ENCODE measurements around the gene GAB3. TPM values are rescaled to one million over a fixed set of nuclear protein-coding genes. Genes with fewer than 3 reads are reported as not detected.

Gene GAB3
- total RNA-seq, 3 donors from 2014 or later (not counting 1 experiment from before 2014, with no cell fraction given) = 55.6 to 89.8 (median 77.4) TPM

GRCh38 chrX:154795016-154795415 lies 44.1 kb upstream of the GAB3 start:
- Histone ChIP-seq H3K4me1 (ENCODE audit: control insufficient read depth, insufficient read depth, low read length) (peaks cover 6% of the 10 kb centered on the region), H3K4me3 (ENCODE audit: low read length) (no peak overlapping the region), H3K36me3 (ENCODE audit: control insufficient read depth, insufficient read depth, low read length) (no peaks in the 10 kb centered on the region), H3K27ac (ENCODE audit: low read length) (no peak overlapping the region), H3K9me3 (ENCODE audit: control insufficient read depth, insufficient read depth, low read length) (no peaks in the 10 kb centered on the region), H3K27me3 (ENCODE audit: control insufficient read depth, insufficient read depth, low read length) (no peaks in the 10 kb centered on the region)
- intact Hi-C loops (cut with micrococcal nuclease) = no loop called here
- Mint-ChIP-seq H3K4me1 (peaks cover 0 to 8% of the 10 kb centered on the region in 2 donors), H3K9me3 (no peaks in the 10 kb centered on the region), H3K27me3 (ENCODE audit: low read depth in 2 of 2) (no peaks in the 10 kb centered on the region), H3K27ac (no peak overlapping the region), H3K4me3 (no peak overlapping the region), H3K36me3 (no peaks in the 10 kb centered on the region)
- TF ChIP-seq CTCF (IDR thresholded peaks at IDR 0.05) = no peak
- DNase-seq = no peak
- no CpG with 5 or more reads among the region's 2 CpGs for WGBS (ENCODE audit: insufficient coverage)
- no peak for ATAC-seq

- H3K4me1 Mint-ChIP-seq = no peaks in the 10 kb centered on the region
- TF ChIP-seq CTCF (IDR thresholded peaks at IDR 0.05) = no peak
- no peak overlapping the region for H3K27ac Mint-ChIP-seq
- Histone ChIP-seq H3K27ac (ENCODE audit: low read length) (no peak overlapping the region), H3K4me3 (ENCODE audit: low read length) (no peak overlapping the region), H3K27me3 (ENCODE audit: control insufficient read depth, insufficient read depth, low read length) (no peaks in the 10 kb centered on the region), H3K36me3 (ENCODE audit: control insufficient read depth, insufficient read depth, low read length) (no peaks in the 10 kb centered on the region), H3K4me1 (ENCODE audit: control insufficient read depth, insufficient read depth, low read length) (no peaks in the 10 kb centered on the region), H3K9me3 (ENCODE audit: control insufficient read depth, insufficient read depth, low read length) (no peaks in the 10 kb centered on the region)
- ATAC-seq (no peak), DNase-seq (no peak)
- H3K9me3 Mint-ChIP-seq = no peaks in the 10 kb centered on the region
- no peaks in the 10 kb centered on the region for H3K36me3 Mint-ChIP-seq
- no peak overlapping the region for H3K4me3 Mint-ChIP-seq
- WGBS (ENCODE audit: insufficient coverage) = 89% methylated on average over 4 of the region's 7 CpGs
- no peaks in the 10 kb centered on the region for H3K27me3 Mint-ChIP-seq (ENCODE audit: low read depth in 2 of 2)
- intact Hi-C loops (cut with micrococcal nuclease) = no loop called here
These were observed 42.4 kb upstream of the GAB3 start for GRCh38 chrX:154793084-154793795.

- DNase-seq (no peak), ATAC-seq (no peak)
- no peak overlapping the region for H3K4me3 Mint-ChIP-seq
- 84% methylated on average over 8 of the region's 8 CpGs for WGBS (ENCODE audit: insufficient coverage)
- Histone ChIP-seq H3K27me3 (ENCODE audit: control insufficient read depth, insufficient read depth, low read length) (no peaks in the 10 kb centered on the region), H3K36me3 (ENCODE audit: control insufficient read depth, insufficient read depth, low read length) (no peaks in the 10 kb centered on the region), H3K4me3 (ENCODE audit: low read length) (no peak overlapping the region), H3K9me3 (ENCODE audit: control insufficient read depth, insufficient read depth, low read length) (no peaks in the 10 kb centered on the region), H3K4me1 (ENCODE audit: control insufficient read depth, insufficient read depth, low read length) (no peaks in the 10 kb centered on the region), H3K27ac (ENCODE audit: low read length) (no peak overlapping the region)
- no peak for TF ChIP-seq CTCF (IDR thresholded peaks at IDR 0.05)
- no peaks in the 10 kb centered on the region for H3K36me3 Mint-ChIP-seq
- no peaks in the 10 kb centered on the region for H3K9me3 Mint-ChIP-seq
- no peaks in the 10 kb centered on the region for H3K27me3 Mint-ChIP-seq (ENCODE audit: low read depth in 2 of 2)
- H3K27ac Mint-ChIP-seq = no peak overlapping the region
- H3K4me1 Mint-ChIP-seq = no peaks in the 10 kb centered on the region
- intact Hi-C loops (cut with micrococcal nuclease) = no loop called here
These were observed 41.1 kb upstream of the GAB3 start for GRCh38 chrX:154791939-154792338.

GRCh38 chrX:154791467-154791866 lies 40.6 kb upstream of the GAB3 start:
- H3K9me3 Mint-ChIP-seq = no peaks in the 10 kb centered on the region
- WGBS (ENCODE audit: insufficient coverage) = 100% methylated on average over 1 of the region's 4 CpGs
- no peaks in the 10 kb centered on the region for H3K36me3 Mint-ChIP-seq
- ATAC-seq = no peak
- H3K27ac Mint-ChIP-seq = no peak overlapping the region
- H3K4me1 ChIP-seq (ENCODE audit: control insufficient read depth, insufficient read depth, low read length) = no peaks in the 10 kb centered on the region
- no peaks in the 10 kb centered on the region for H3K36me3 ChIP-seq (ENCODE audit: control insufficient read depth, insufficient read depth, low read length)
- H3K27me3 ChIP-seq (ENCODE audit: control insufficient read depth, insufficient read depth, low read length) = no peaks in the 10 kb centered on the region
- H3K4me3 Mint-ChIP-seq = no peak overlapping the region
- no peaks in the 10 kb centered on the region for H3K4me1 Mint-ChIP-seq
- DNase-seq = no peak
- H3K9me3 ChIP-seq (ENCODE audit: control insufficient read depth, insufficient read depth, low read length) = no peaks in the 10 kb centered on the region
- H3K27me3 Mint-ChIP-seq (ENCODE audit: low read depth in 2 of 2) = no peaks in the 10 kb centered on the region
- intact Hi-C loops (cut with micrococcal nuclease) = no loop called here
- TF ChIP-seq CTCF (IDR thresholded peaks at IDR 0.05) = no peak
- no peak overlapping the region for H3K4me3 ChIP-seq (ENCODE audit: low read length)
- H3K27ac ChIP-seq (ENCODE audit: low read length) = no peak overlapping the region
